Measurements from ENCODE around the gene DNER.

DNA sequence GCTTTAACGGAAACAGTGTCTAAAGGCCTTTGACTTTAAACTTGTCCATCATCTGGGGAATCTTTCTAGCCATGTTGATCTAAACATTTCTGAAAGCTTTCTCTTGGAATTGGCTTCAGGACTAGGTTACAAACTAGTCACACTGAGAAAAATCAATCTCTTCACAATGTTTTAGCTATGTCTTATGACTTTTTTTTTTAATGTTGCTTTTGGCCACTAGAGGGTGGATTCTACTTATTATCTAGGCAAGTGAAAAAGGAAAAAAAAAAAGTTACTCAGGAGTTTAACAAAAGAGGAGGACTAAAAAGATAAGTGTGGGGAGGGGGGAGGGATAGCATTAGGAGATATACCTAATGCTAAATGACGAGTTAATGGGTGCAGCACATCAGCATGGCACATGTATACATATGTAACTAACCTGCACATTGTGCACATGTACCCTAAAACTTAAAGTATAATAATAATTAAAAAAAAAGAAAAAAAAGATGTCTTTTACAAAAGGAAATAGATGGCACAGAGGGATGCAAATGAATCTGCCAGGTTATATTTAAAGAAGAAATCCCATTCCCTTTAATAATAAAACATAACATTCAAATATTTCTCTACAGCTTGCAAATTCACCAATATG, 282.9 kb downstream of the DNER start:
- no peak for TF ChIP-seq SUZ12 (IDR thresholded peaks at IDR 0.05; ENCODE audit: extremely low read depth, insufficient read depth, insufficient read length)
- no peak for TF ChIP-seq YY1 (IDR thresholded peaks at IDR 0.05; ENCODE audit: insufficient read depth, insufficient read length)
- TF ChIP-seq ZNF274 (IDR thresholded peaks at IDR 0.05; ENCODE audit: low read depth, low read length), result no peak
